CD4-positive, alpha-beta T cell treated with Interleukin-21 for 1 hour (primary cell): ENCODE data around the gene MKS1.
A peak's percentile ranks its signal among the peaks of the same experiment; 100 is the strongest.

Experiments used
- DNase-seq: peaks from one replicate; pipeline ENCODE4 v3.0.0-alpha.2; 2020

Gene MKS1

GRCh38 chr17:58156839-58157803, 61.9 kb downstream of the MKS1 start:
- peak; percentile 70 for DNase-seq
